Activated naive CD8-positive, alpha-beta T cell treated with anti-CD3 and anti-CD28 coated beads for 36 hours (primary cell): ENCODE data around the gene SYCE1. TPM values are rescaled to one million over a fixed set of nuclear protein-coding genes. Genes with fewer than 3 reads are reported as not detected.

Experiments used
- DNase-seq: peaks from one replicate; pipeline ENCODE4 v3.0.0; 2021
- H3K27ac Mint-ChIP-seq: one replicate; pipeline ENCODE4 v1.8.0; 2022; ENCODE audit warnings: mild to moderate bottlenecking, moderate library complexity, mixed read lengths
- H3K27me3 Mint-ChIP-seq: one replicate; pipeline ENCODE4 v1.8.0; 2022; ENCODE audit warnings: mild to moderate bottlenecking, mixed read lengths
- H3K36me3 Mint-ChIP-seq: one replicate; pipeline ENCODE4 v1.8.0; 2021; ENCODE audit warnings: mild to moderate bottlenecking, mixed read lengths
- H3K4me1 Mint-ChIP-seq: one replicate; pipeline ENCODE4 v1.8.0; 2021; ENCODE audit warnings: mixed read lengths
- H3K4me3 Mint-ChIP-seq: one replicate; pipeline ENCODE4 v1.8.0; 2022; ENCODE audit warnings: mild to moderate bottlenecking, moderate library complexity, mixed read lengths
- H3K9me3 Mint-ChIP-seq: one replicate; pipeline ENCODE4 v1.8.0; 2022; ENCODE audit warnings: mixed read lengths
- total RNA-seq, 2 experiments: library from RNA; stranded (reverse); gene quantifications; one replicate each; pipeline ENCODE4 v1.2.3, GENCODE V29; 2021

The SYCE1 gene
- total RNA-seq, 2 experiments from 2014 or later, result 1.4 to 1.6 TPM

DNA sequence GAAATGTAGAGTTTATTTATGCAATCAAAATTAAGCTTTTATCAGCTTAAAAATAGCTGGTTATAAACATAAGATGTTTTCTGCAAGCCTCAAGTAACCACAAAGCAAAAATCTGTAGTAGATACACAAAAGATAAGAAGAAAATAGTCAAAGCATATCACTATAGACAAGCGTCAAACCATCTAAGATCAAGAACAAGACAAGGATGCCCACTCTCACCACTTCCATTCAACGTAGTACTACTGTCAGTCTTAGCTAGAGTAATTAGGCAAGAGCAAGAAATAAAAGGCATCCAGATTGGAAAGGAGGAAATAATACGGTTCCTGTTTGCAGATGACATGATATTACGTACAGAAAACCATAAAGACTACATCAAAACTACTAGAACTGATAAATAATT, 55.7 kb downstream of the SYCE1 start:
- H3K4me1 Mint-ChIP-seq, result no peaks in the 10 kb centered on the region
- DNase-seq, result no peak
- H3K27me3 Mint-ChIP-seq, result peaks cover 13% of the 10 kb centered on the region
- peaks cover 6% of the 10 kb centered on the region for H3K36me3 Mint-ChIP-seq
- H3K9me3 Mint-ChIP-seq, result peaks cover 6% of the 10 kb centered on the region
- H3K27ac Mint-ChIP-seq, result no peak overlapping the region
- H3K4me3 Mint-ChIP-seq, result no peak overlapping the region

Other genes with a start within 250 kb of the SYCE1 start
- not detected for gene CALY, start 228.7 kb downstream of the SYCE1 start, total RNA-seq
- gene PRAP1, start 218.2 kb downstream of the SYCE1 start, total RNA-seq, result not detected
- 10 to 100 TPM; 27.8 to 29.4 TPM for gene FUOM, start 207.6 kb downstream of the SYCE1 start, total RNA-seq
- 10 to 100 TPM; 58.1 to 62.2 TPM for gene ECHS1, start 192.2 kb downstream of the SYCE1 start, total RNA-seq
- gene PAOX, start 186.3 kb downstream of the SYCE1 start, total RNA-seq, result 1 to 10 TPM; 4.6 to 4.7 TPM
- 10 to 100 TPM; 50.2 to 51.6 TPM for gene MTG1, start 171.4 kb downstream of the SYCE1 start, total RNA-seq
- not detected for gene SPRN, start 141.0 kb downstream of the SYCE1 start, total RNA-seq
- under 1 TPM; 0.28 to 0.45 TPM for gene SCART1, start 111.6 kb downstream of the SYCE1 start, total RNA-seq
- gene CYP2E1, start 38.2 kb downstream of the SYCE1 start, total RNA-seq, result not detected
- gene FRG2B, start 61.2 kb upstream of the SYCE1 start, total RNA-seq, result not detected